CD4-positive, alpha-beta T cell treated with Interferon alpha-2 for 1 hour (primary cell): ENCODE data around the gene SDR42E1.
"Not testable (repeated sequence)": the region's sequence is repeated elsewhere in the genome, so short reads cannot be mapped to it uniquely, and the experiment has no call there.

Experiments
- DNase-seq, 2 donors: peaks; one replicate each; pipeline ENCODE4 v3.0.0-alpha.2; 2020 to 2022

The SDR42E1 gene

DNA sequence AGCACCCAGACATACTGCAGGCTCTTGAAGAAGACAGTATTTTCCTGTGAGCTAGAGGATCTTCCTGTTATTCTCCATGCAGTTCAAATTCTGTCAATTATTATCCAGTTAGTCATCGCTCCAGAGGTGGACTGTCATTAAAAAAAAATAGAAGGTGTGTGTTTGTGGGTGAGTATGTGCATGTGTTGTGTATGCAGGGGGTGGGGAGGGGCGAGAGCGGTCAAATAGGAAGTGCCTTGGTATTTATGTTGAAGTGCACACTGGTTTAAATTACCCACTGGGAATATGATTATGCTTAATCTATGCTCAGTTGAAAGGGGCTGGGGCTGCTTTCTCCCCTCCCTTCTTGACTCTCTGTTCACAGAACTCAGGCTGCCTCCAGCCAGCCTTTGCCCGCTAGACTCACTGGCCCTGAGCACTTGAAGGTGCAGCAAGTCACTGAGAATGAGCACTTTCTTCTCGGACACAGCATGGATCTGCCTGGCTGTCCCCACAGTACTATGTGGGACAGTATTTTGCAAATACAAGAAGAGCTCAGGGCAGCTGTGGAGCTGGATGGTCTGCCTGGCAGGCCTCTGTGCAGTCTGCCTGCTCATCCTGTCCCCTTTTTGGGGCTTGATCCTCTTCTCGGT lies 23.8 kb upstream of the SDR42E1 start, which contains the start of gene HSD17B2:
Gene HSD17B2, plus strand, starts transcription at position 273 of the 632 bp plus-strand sequence. Its CDS starts 172 bp downstream, at position 445.
- DNase-seq = no peak

DNA sequence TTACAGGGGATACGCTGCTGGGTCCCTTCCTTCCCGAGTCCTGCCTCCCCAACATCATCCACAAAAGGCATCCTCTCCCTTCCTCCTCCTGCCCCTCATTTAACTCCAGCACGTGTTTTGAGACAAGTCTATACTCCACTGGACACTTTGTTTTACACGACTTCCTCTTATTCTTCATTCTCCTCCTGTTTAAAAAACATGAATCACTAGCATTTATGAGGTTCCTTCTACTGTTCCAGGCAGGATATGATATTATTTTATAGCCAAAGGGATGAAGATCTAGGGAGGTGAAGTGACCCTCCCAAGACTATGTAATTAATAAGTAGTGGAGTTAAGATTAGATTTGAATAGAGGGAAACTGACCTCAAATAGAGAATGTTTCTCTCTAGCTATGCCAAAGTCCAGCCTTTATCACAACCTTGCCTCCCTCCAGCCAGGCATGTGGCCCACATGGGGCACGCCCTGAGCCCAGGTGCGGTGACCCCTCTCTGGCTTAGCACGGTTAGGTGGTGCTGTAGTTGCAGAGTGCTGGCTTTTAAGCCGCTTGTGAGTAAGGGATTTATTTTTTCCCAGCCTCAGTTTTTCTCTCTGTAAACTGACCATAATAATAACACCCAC lies 22.5 kb upstream of the SDR42E1 start:
- DNase-seq = no peak

DNA sequence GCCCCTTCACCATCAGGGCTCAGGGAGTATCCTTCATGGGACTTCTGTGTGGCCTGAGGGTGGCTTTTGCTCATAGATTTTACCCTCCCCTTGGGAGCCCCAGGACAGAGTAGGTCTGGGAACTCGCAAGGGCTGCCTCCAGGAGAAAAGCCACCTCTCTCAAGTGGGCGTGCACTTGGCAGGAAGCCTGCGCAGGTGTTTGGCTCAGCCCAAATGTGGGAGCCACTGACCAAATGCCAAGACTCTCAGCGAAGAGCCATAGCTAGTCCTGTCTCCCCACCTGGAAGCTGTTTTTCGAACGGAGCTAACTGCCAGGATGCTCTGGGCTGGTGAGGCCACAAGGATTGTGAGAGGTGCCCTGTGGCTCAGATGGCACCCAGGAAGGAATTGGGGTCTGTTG lies 21.7 kb upstream of the SDR42E1 start:
- no peak for DNase-seq

DNA sequence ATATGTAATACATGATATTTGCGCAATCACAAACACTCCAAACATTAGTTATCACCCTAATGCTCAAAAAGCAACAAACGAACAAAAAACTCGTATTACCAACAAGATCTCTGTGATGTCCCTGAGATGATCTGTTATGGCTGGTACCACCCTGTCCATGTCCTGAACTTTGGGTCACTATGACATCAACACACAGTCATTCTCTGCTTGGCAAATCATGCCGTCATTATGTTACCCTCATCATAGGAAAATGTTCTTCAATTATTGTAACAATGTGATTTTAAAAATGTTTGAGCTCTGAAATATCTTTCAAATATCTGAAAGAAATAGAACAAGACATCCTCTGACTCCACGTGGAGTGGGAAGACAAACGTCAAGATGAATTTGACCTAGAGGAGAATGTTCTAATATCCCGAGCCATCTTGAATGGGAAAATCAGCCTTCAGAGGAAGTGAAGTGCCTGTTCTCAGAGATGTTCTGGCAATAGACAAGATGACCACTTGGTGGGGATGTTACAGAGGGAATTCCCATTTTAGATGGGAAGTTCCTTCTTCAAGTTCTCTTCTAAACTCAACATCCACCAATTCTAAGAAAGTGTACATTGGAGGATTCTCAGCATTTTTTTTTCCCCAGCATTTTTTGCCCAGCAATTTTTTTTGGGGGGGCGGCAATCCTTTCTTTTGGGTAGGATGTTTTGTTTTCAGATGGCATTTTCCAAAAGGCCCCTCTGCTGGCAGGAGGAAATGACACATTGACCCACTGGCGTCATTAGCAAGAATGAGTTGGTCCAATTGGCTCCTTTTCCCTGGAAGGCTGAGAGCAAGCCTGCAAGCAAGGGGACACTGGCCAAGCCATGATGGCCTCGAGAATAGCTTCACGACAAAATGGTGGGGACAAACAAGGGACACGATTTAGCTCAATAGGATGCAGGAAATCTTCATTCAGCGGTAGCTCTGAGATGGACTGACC lies 20.1 kb upstream of the SDR42E1 start:
- DNase-seq = no peak

DNA sequence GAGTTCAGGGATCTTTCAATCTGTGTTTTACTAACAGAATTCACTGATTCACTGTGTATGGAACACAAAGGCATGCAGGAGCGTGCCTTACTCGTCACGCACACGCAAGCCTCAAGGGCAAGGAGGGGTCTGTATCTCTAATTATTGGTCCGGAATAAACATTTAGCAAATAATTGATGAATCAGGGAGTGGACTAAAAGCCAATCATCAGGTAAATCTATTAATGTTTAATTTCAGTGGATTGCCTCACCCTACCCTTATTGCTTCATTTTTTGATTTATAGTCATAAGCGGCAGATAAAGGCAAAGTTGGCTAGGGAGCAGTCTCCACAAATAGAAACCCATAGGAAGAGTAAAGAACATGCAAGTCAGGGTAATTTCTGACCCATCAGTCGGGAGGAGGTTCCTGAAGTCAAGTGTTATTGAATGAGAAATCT lies 16.4 kb upstream of the SDR42E1 start:
- DNase-seq = no peak

DNA sequence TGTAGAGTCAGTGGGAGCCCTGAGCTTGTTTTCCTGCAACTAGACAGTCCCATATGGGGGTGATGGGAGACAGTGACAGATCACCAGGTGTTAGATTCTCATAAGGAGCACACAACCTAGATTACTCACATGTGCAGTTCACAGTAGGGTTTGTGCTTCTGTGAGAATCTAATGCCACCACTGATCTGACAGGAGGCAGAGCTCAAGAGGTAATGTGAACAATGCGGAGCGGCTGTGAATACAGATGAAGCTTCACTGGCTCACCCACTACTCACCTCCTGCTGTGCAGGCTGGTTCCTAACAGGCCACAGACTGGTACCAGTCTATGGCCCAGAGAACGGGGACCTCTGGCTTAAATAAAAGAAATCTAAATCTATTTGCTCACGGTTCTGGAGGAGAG lies 13.6 kb upstream of the SDR42E1 start:
- no peak for DNase-seq

DNA sequence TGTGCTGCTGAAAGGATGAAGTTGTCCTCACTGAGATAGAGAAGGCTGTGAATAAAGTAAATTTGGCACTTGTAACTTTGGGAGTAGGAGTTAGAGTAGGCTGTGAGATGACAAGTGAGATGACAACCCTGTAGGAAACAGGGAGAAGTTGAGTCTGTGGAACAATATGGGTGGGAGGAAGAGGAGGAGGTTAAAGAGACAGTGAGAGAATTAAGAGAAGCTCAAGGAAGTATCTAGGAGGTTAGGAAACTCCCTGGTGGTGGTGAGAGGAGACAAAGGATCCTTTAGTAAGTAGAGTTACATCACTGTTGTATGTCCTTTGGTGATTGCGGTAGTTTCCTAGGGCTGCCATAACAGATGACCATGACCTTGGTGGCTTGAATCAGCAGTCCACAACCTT lies 13.0 kb upstream of the SDR42E1 start:
- DNase-seq = no peak

DNA sequence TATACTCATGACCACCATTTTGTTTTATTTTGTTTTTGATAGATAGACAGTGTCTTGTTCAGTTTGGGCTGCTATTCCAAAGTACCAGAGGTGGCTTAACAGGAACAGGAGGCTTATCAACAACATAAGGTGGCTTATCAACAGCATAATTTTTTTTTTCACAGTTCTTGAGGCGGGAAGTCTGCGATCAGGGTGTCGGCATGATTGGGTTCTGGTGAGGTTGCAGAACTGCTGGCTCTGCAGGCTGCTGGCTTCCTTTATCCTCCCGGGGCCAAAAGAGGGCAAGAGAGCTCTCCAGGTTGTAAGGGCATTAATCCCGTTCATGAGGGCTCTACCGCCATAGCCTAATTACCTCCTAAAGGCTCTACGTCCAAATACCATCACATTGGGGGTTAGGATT lies 11.9 kb upstream of the SDR42E1 start:
- no peak for DNase-seq

DNA sequence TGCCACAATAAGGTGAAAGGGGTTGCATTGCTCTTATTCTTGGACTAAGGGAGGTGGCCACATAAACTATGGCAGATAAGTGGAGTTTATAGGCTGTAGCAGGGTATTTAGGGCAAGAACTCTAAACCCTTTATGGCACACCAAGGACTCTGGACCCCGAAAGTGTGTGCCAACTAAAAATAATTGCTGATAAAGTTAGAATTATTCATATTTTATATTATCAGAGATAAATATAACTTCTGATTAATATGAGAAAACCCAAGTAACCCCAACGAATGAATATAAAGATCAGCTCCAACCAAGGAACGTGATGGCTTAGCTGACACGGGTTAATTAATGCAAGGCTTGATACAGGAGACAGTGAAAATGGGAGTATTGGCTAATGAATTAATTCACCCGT lies 8.8 kb upstream of the SDR42E1 start:
- no peak for DNase-seq

DNA sequence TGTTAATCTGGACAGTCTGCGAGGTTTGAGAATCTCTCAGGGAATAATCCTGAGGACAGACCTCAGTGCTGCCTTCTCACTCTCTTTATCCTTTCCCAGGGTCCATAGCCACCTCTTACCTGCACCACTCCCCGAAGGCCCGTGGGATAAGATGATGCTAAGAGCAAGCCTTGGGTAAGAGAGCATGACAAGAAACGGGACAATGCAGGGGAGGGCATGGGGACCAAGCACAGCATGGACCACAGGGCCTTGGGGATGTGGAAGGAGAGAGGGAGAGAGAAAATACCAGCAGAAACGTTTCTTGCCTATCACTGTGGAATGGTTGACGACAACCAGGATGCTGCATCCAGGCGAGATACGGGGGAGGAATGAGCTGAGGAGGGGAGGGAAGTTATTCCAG lies 8.3 kb upstream of the SDR42E1 start:
- DNase-seq = no peak

DNA sequence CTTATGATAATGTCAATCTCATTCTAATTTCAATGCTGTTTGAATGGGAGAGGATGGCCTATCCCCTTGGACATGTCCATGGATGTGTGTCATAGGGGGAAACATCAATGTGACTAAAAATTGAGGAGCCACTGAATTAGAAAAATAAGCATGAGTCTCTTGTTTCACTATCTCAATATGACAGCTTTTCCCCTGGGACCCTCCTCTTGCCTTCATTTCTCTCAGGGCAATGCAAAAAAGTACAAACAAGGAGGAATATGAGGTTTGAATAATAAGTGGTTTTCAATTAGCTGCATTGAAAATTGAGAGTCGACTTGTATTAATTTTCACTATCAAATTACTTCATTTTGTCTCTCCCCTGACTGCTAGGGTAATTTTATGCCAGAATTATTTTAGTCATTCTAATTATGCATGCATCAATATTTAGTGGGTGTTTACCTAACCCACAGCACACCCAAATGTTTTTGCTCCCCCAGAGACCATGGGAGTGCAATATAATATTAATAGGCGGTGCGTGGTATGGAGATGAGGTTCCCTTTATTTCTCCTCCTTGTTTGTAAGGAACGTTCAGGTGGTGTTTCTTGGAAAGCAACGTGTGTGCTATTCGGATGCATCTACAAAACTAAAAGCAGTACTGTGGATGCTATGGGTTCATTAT lies 6.8 kb upstream of the SDR42E1 start:
- DNase-seq = no peak

DNA sequence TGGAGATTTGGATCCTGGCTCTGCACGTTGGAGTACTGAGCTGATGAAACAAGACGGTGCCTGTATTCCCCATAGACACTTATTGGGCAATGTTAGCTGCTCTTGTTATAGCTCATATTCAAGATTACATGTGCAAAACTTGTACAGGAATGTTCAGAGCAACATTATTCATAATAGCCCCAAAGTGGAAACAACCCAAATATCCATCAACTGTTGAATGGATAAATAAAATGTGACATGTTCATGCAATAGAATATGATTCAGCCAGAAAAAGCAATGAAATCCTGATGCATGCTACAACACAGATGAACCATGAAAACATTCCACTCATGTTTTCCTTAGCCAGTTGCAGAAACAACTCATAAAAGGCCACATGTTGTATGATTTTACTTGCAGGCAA lies 5.7 kb upstream of the SDR42E1 start:
- no peak for DNase-seq

DNA sequence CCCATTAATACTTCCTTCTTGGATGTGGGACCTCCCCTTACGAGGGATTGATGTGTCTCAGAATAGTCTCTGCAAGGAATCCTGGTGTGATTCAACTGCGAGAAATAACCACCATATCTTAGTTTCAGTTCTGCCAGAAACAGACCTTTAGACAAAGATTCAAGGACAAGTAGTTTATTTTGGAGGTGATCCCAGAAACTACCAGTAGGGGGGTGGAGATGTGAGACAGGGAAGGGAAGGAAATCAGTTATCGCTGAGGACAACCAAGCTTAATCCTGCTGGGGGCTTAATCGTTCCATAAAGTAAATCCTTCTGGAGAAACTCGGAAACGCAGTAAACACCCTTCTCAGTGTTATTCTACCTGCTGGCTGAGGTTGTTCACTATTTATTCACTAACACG lies 5.0 kb upstream of the SDR42E1 start:
- no peak for DNase-seq

DNA sequence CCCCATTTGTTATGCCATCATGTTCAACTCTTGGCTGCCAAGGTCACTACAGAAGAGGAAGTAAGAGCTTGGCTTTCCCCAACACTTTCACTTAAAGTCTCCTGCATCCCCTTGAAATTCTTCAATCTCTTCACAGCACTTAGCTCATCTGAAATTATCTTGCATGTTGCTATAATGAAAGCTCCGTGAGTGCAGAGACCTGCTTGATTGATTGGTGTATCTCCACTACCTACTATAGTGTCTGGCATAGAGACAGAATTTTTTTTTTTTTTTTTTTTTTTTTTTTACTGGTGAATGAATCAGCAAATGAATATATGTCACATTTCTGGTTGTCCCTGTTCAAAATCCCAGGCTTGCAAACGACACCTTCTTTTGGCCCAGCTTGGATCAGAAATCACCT lies 1.9 kb upstream of the SDR42E1 start:
- no peak for DNase-seq

DNA sequence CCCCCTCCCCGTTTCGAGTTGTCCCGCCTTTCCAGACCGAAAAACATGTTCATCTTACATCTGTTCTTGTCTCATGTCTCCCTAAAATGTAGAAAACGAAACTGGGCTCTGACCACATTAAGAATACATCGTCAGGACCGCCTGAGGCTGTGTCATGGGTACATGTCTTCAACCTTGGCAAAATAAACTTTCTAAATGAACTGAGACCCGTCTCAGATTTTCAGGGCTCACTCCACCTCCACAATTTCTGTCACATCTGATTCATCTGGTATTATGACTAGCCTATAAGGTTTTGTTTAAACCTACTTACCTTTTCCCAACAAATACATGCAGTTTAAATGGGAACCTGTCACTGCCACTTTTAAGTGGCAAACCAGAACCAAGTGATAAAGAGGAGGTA lies 621 bp downstream of the SDR42E1 start:
- no peak for DNase-seq

DNA sequence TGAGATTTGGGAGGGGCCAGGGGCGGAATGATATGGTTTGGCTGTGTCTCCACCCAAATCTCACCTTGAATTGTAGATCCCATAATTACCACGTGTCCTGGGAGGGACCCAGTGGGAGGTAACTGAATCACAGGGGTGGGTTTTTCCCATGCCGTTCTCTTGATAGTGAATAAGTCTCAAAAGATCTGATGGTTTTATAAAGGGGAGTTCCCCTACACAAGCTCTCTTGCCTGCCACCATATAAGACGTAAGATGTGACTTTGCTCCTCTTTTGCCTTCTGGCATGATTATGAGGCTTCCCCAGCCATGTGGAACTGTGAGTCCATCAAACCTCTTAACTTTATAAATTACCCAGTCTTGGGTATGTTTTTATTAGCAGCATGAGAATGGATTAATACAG lies 1.5 kb downstream of the SDR42E1 start:
- DNase-seq = not testable (repeated sequence)

DNA sequence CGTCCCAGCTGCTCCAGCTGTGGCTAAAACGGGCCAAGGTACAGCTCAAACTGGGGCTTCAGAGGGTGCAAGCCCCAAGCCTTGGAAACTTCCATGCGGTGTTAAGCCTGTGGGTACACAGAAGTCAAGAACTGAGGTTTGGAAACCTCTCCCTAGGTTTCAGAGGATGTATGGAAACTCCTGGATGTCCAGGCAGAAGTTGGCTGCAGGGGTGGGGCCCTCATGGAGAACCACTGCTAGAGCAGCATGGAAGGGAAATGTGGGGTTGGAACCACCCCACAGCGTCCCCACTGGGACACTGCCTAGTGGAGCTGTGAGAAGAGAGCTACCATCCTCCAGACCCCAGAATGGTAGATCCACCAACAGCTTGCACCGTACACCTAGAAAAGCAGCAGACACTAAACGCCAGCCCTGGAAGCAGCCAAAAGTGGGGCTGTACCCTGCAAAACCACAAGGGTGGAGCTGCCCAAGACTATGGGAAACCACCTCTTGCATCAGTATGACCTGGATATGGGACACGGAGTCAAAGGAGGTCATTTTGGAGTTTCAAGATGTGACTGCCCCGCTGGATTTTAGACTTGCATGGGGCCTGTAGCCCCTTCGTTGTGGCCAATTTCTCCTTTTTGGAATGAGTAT lies 2.2 kb downstream of the SDR42E1 start:
- DNase-seq = no peak

DNA sequence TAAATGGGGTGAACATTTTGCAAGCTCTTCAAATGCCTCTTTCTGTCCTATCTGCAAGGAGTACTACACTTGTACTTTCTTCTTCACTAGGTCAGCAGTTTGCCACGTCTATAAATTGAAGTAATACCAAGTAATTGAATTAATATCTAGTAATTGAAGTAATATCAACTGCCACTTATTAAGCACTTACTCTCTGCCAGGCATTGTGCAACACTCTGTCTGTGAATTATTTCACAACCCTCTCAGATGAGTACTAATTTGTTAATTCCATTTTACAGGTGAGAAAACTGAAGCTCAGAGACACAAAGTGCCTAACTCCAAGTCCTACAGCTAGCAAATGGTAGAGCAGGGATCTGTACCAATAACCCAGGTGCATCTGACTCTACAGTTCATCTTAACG lies 4.1 kb downstream of the SDR42E1 start:
- DNase-seq = no peak

DNA sequence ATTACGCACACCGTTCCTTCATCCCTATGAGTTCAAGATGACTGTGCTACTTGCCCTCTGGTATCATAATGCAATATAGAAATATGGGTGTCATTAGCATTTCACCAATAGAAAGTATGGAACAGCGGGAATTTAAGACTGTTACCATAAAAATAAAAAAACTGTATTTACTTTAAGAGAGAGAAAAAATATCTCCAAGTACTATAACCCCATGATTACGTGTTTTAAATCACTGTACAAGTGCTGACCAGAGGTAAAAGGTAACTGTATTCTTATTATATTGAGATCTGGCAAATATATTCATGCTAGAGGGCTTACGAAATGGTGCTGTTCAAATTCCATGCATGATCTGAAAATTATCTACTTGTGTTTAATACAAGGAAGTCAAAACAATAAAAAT lies 5.2 kb downstream of the SDR42E1 start:
- no peak for DNase-seq

DNA sequence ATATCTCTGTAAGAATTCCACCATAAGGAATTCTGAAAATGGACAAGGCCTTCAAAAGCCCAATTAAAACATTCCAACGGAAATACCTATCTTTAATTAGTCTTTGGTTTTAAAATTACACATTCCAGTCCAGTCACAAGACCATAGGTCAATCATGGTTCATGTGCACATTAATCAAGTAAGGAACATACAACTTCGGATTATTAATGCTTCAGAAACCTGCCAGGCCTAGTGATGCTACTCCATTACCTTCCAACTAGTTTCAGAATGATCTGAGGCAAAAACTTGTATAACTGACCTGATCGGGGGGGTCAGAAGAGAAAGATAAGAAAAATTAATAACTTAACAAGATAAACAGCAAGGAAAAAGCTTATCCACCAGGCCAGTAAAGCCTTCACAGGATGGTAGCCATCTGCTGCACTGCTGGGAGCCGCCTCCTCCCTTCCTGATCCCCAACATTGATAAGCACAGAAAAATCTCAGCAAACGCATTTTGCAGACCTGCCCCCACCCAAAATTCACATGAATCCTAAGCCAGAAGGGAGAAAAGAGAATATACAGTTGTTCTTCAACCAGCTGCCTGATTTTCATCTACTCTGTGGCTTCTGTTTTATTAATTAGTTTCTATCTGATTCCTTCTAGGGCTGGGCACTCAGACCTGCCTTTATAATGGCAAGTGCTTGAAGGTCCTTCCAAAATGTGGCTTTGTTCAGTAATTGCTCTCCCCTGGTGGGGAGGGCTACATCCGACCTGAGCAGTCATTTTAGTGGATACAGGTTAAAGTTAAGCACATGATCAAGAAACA lies 6.0 kb downstream of the SDR42E1 start:
- DNase-seq = no peak

DNA sequence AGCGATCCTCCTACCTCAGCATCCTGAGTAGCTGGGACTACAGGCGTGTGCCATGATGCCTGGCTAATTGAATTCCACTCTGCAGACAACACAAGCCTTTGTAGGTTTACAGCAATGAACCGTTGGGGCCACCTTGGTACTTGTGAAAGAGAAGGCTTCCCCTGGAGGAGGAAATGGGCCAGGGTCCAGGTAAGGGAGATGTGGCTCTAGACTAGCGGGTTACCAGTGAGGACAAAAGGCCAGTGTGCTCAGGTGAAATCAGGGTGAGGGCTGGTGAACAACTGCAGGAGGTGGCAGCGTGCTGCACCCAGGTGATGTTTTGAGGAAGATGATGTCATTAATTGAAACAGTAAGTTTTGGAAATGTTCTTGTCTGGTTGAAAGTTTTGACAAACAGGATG lies 6.7 kb downstream of the SDR42E1 start:
- no peak for DNase-seq

DNA sequence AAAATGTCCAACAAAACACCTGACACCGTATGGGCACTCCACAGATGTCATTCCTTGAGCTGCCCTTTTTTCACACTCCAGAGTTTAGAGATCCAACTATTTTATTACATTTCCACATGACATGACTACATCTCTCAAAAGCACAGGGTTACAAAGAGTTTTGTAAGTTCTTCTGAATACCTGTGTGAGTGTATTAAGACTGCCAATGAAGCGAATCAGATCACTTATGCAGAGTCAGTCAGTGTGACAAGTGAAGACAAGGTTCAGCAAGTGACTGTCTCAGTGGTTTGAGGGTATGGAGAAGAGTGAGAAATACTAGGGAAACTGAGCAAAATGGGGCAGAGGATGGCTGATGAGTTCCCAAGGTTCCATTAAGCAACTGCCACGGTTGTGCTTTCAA lies 8.4 kb downstream of the SDR42E1 start:
- no peak for DNase-seq
